ENCODE measurements around the gene ETNK2. TPM values are rescaled to one million over a fixed set of nuclear protein-coding genes. Genes with fewer than 3 reads are reported as not detected.
A peak's percentile ranks its signal among the peaks of the same experiment; 100 is the strongest.

The ETNK2 gene
- total and polyA plus RNA-seq, 2 experiments from 2014 or later, result 7.6 to 26.2 TPM

DNA sequence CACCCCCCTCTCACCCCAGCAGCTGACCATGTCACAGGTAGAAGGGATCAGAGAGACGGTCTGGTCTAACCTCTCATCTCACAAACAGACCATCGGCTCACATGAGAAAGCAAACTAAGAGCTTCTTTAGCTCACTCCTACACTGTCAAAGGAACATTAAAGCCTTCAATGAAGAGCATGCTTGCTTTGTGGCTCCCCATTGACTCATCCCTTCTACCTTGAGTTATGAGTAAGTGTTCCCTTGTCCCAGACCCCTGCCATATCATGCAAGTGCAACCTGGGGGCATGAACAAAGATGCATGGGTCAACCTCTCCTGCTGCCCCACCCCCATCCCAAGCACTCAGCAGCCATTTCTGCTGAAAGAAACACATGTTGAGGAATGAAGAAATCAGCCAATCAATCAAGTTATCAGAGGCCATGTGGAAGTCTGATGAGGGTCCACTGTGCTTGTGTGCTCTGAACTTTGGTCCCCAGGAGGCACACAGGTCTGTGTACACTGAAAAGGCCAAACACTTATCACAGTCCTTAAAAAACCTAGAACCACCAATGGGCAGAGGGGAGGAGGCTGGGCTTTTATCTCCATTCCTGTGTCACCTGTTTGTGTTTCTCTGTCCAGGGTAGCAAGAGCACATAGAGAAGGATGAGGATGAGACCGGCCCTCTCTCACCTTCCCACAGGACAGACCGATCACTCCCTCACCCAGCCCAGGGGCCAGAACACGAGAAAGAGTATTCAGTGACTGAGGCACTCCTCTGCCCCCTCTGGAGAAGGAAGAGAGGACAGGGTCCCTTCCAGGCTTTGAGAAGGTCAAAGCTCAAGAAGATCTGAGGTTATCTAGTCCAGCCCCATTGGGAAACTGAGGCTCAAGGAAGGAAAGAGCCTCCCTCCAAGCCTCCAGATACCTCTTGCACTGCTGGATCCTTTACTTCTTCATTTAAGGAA, 9.5 kb downstream of the ETNK2 start:
- Mint-ChIP-seq H3K4me1 (peaks cover 20% of the 10 kb centered on the region), H3K36me3 (ENCODE audit: low read depth) (peaks cover 17% of the 10 kb centered on the region), H3K27ac (no peak overlapping the region), H3K27me3 (ENCODE audit: insufficient read depth, low read depth, poor library complexity) (peaks cover 11% of the 10 kb centered on the region), H3K4me3 (no peak overlapping the region), H3K9me3 (no peaks in the 10 kb centered on the region)
- no peak for TF ChIP-seq POLR2AphosphoS5 (IDR thresholded peaks at IDR 0.05; ENCODE audit: low read depth)
- TF ChIP-seq STAT1 (IDR thresholded peaks at IDR 0.05; ENCODE audit: unreplicated experiment), result no peak
- no peak for TF ChIP-seq EZH2 (IDR thresholded peaks at IDR 0.05; ENCODE audit: low read depth, unreplicated experiment)
- TF ChIP-seq, protein P1, sequence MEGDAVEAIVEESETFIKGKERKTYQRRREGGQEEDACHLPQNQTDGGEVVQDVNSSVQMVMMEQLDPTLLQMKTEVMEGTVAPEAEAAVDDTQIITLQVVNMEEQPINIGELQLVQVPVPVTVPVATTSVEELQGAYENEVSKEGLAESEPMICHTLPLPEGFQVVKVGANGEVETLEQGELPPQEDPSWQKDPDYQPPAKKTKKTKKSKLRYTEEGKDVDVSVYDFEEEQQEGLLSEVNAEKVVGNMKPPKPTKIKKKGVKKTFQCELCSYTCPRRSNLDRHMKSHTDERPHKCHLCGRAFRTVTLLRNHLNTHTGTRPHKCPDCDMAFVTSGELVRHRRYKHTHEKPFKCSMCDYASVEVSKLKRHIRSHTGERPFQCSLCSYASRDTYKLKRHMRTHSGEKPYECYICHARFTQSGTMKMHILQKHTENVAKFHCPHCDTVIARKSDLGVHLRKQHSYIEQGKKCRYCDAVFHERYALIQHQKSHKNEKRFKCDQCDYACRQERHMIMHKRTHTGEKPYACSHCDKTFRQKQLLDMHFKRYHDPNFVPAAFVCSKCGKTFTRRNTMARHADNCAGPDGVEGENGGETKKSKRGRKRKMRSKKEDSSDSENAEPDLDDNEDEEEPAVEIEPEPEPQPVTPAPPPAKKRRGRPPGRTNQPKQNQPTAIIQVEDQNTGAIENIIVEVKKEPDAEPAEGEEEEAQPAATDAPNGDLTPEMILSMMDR (conservative IDR thresholded peaks at IDR 0.05; ENCODE audit: low read depth in 2 of 2), result peak; percentile 14 to 22; a peak in 1 of 4 replicates
- no peak for DNase-seq (ENCODE audit: low spot score)
- no peaks in the 10 kb centered on the region for H3K9me2 ChIP-seq (ENCODE audit: insufficient read depth)
- H3K27ac ChIP-seq (ENCODE audit: low read depth), result no peak overlapping the region
- no peaks in the 10 kb centered on the region for H3F3A ChIP-seq (replicated peaks; ENCODE audit: low read depth)
- no peaks in the 10 kb centered on the region for H3K27me3 ChIP-seq (ENCODE audit: insufficient read depth)
- no peaks in the 10 kb centered on the region for H4K20me1 ChIP-seq (replicated peaks; ENCODE audit: insufficient read depth)
- no peak overlapping the region for H3K4me2 ChIP-seq
- peak; percentile 22; the same call in 2 of the 3 replicates for ATAC-seq
- no peak overlapping the region for H3K4me3 ChIP-seq
- no peak overlapping the region for H2AFZ ChIP-seq
- no peaks in the 10 kb centered on the region for H3K79me2 ChIP-seq (replicated peaks; ENCODE audit: insufficient read depth)
- H3K36me3 ChIP-seq (ENCODE audit: insufficient read depth), result no peaks in the 10 kb centered on the region
- H3K4me1 ChIP-seq (ENCODE audit: insufficient read depth), result peaks cover 7% of the 10 kb centered on the region; the same call in 1 of the 2 replicates

- Mint-ChIP-seq H3K36me3 (ENCODE audit: low read depth) (peaks cover 17% of the 10 kb centered on the region), H3K4me3 (no peak overlapping the region), H3K4me1 (peaks cover 9% of the 10 kb centered on the region), H3K27me3 (ENCODE audit: insufficient read depth, low read depth, poor library complexity) (peaks cover 9% of the 10 kb centered on the region), H3K27ac (no peak overlapping the region), H3K9me3 (no peaks in the 10 kb centered on the region)
- DNase-seq (ENCODE audit: low spot score), result no peak
- Histone ChIP-seq H3K27ac (ENCODE audit: low read depth) (no peak overlapping the region), H3K4me1 (ENCODE audit: insufficient read depth) (no peaks in the 10 kb centered on the region), H3K9me2 (ENCODE audit: insufficient read depth) (no peaks in the 10 kb centered on the region), H3K4me3 (no peak overlapping the region), H3F3A (replicated peaks; ENCODE audit: low read depth) (no peaks in the 10 kb centered on the region), H3K27me3 (ENCODE audit: insufficient read depth) (no peaks in the 10 kb centered on the region), H4K20me1 (replicated peaks; ENCODE audit: insufficient read depth) (no peaks in the 10 kb centered on the region), H3K36me3 (ENCODE audit: insufficient read depth) (no peaks in the 10 kb centered on the region), H3K4me2 (no peak overlapping the region), H2AFZ (no peak overlapping the region), H3K79me2 (replicated peaks; ENCODE audit: insufficient read depth) (no peaks in the 10 kb centered on the region)
- no peak for ATAC-seq
- TF ChIP-seq CREB1 (CRISPR knock-in tag; IDR thresholded peaks at IDR 0.05; ENCODE audit: low read depth) (no peak), EZH2phosphoT487 (IDR thresholded peaks at IDR 0.05; ENCODE audit: unreplicated experiment) (no peak)
Observed at GRCh38 chr1:204141131-204141530, 10.7 kb downstream of the ETNK2 start.

DNA sequence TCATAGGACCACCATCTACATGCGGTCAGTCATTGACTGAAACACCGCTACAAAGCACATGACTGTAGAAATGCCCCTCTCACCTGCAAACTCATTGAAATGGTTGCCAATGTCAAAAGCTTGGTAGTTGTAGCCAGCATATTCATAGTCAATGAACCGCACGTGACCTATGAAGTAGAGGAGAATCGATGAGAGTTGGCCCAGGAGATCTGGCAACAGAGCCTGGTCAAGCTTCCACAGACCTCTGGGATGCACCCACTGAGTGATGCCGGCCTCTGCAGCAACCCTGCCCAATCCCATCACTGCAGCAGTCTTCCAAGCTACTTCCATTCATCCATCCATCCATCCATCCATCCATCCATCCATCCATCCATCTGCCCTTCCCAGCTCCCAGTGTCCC, 11.9 kb downstream of the ETNK2 start:
- H3F3A ChIP-seq (replicated peaks; ENCODE audit: low read depth), result no peaks in the 10 kb centered on the region
- H4K20me1 ChIP-seq (replicated peaks; ENCODE audit: insufficient read depth), result no peaks in the 10 kb centered on the region
- Mint-ChIP-seq H3K4me1 (peaks cover 9% of the 10 kb centered on the region), H3K9me3 (no peaks in the 10 kb centered on the region), H3K27me3 (ENCODE audit: insufficient read depth, low read depth, poor library complexity) (peaks cover 10% of the 10 kb centered on the region), H3K4me3 (no peak overlapping the region; the same call in 2 of the 3 replicates), H3K27ac (no peak overlapping the region), H3K36me3 (ENCODE audit: low read depth) (peaks cover 14% of the 10 kb centered on the region)
- H3K36me3 ChIP-seq (ENCODE audit: insufficient read depth), result no peaks in the 10 kb centered on the region
- ATAC-seq (no peak), DNase-seq (ENCODE audit: low spot score) (no peak)
- no peaks in the 10 kb centered on the region for H3K27me3 ChIP-seq (ENCODE audit: insufficient read depth)
- no peak overlapping the region for H3K27ac ChIP-seq (ENCODE audit: low read depth)
- H3K4me1 ChIP-seq (ENCODE audit: insufficient read depth), result no peaks in the 10 kb centered on the region
- no peak overlapping the region for H2AFZ ChIP-seq
- no peaks in the 10 kb centered on the region for H3K9me2 ChIP-seq (ENCODE audit: insufficient read depth)
- H3K4me3 ChIP-seq, result no peak overlapping the region
- no peaks in the 10 kb centered on the region for H3K79me2 ChIP-seq (replicated peaks; ENCODE audit: insufficient read depth)
- no peak overlapping the region for H3K4me2 ChIP-seq
- TF ChIP-seq ZNF331 (CRISPR knock-in tag; IDR thresholded peaks at IDR 0.05; ENCODE audit: low read depth) (no peak), REST (IDR thresholded peaks at IDR 0.05; ENCODE audit: unreplicated experiment) (no peak), POLR2AphosphoS5 (IDR thresholded peaks at IDR 0.05; ENCODE audit: low read depth) (no peak), CREB1 (CRISPR knock-in tag; IDR thresholded peaks at IDR 0.05; ENCODE audit: low read depth) (no peak)
